ENCODE results near the gene OTOG. TPM values are rescaled to one million over a fixed set of nuclear protein-coding genes. Genes with fewer than 3 reads are reported as not detected.
A peak's percentile ranks its signal among the peaks of the same experiment; 100 is the strongest.

Gene OTOG
- total RNA-seq, 1 experiment from 2014 or later = not detected

- Mint-ChIP-seq H3K9me3 (ENCODE audit: unreplicated experiment) (no peaks in the 10 kb centered on the region), H3K27ac (ENCODE audit: low read depth, unreplicated experiment) (no peak overlapping the region), H3K4me3 (ENCODE audit: unreplicated experiment) (no peak overlapping the region), H3K27me3 (ENCODE audit: insufficient read depth, unreplicated experiment) (peaks cover 78% of the 10 kb centered on the region), H3K36me3 (ENCODE audit: insufficient read depth, unreplicated experiment) (no peaks in the 10 kb centered on the region), H3K4me1 (ENCODE audit: insufficient read depth, unreplicated experiment) (no peaks in the 10 kb centered on the region)
- TF ChIP-seq CTCF (IDR thresholded peaks at IDR 0.05; ENCODE audit: unreplicated experiment) = no peak
- POLR2A ChIA-PET = interaction anchor here (0.7 kb wide), 1 partner anchor 1975 kb away, joined by 3 read pairs; no protein-coding TSS in a partner anchor
- BruUV-seq (replicated peaks) = no TSS peak
- peak; percentile 17 for DNase-seq (ENCODE audit: unreplicated experiment)
- intact Hi-C loops (cut with micrococcal nuclease) = loop anchor here (1.0 kb wide), 1 partner anchor 16 kb away; no protein-coding TSS in a partner anchor
- CTCF ChIA-PET = no interaction called here
Measured at GRCh38 chr11:17673951-17674350, 126.9 kb downstream of the OTOG start.

GRCh38 chr11:17682848-17683247, 135.8 kb downstream of the OTOG start:
- no peak for DNase-seq (ENCODE audit: unreplicated experiment)
- ChIA-PET CTCF (interaction anchor here (0.7 to 1.3 kb wide), 2 partner anchors 178 to 296 kb away, joined by 3 read pairs; no protein-coding TSS in a partner anchor), POLR2A (no interaction called here)
- no TSS peak for BruUV-seq (replicated peaks)
- intact Hi-C loops (cut with micrococcal nuclease) = no loop called here
- Mint-ChIP-seq H3K27ac (ENCODE audit: low read depth, unreplicated experiment) (no peak overlapping the region), H3K9me3 (ENCODE audit: unreplicated experiment) (no peaks in the 10 kb centered on the region), H3K36me3 (ENCODE audit: insufficient read depth, unreplicated experiment) (peaks cover 4% of the 10 kb centered on the region), H3K4me1 (ENCODE audit: insufficient read depth, unreplicated experiment) (no peaks in the 10 kb centered on the region), H3K4me3 (ENCODE audit: unreplicated experiment) (no peak overlapping the region), H3K27me3 (ENCODE audit: insufficient read depth, unreplicated experiment) (peaks cover 30% of the 10 kb centered on the region)
- TF ChIP-seq CTCF (IDR thresholded peaks at IDR 0.05; ENCODE audit: unreplicated experiment) = no peak

- intact Hi-C loops (cut with micrococcal nuclease) = no loop called here
- DNase-seq (ENCODE audit: unreplicated experiment) = peak; percentile 67
- Mint-ChIP-seq H3K4me3 (ENCODE audit: unreplicated experiment) (no peak overlapping the region), H3K36me3 (ENCODE audit: insufficient read depth, unreplicated experiment) (peaks cover 4% of the 10 kb centered on the region), H3K27me3 (ENCODE audit: insufficient read depth, unreplicated experiment) (peaks cover 28% of the 10 kb centered on the region), H3K4me1 (ENCODE audit: insufficient read depth, unreplicated experiment) (no peaks in the 10 kb centered on the region), H3K9me3 (ENCODE audit: unreplicated experiment) (no peaks in the 10 kb centered on the region), H3K27ac (ENCODE audit: low read depth, unreplicated experiment) (no peak overlapping the region)
- POLR2A ChIA-PET = no interaction called here
- CTCF ChIA-PET = interaction anchor here (1.3 to 1.5 kb wide), 2 partner anchors 85 to 295 kb away, joined by 3 read pairs; no protein-coding TSS in a partner anchor
- no peak for TF ChIP-seq CTCF (IDR thresholded peaks at IDR 0.05; ENCODE audit: unreplicated experiment)
- BruUV-seq (replicated peaks) = no TSS peak
Measured at GRCh38 chr11:17683377-17684161, 136.5 kb downstream of the OTOG start.

- H3K36me3 Mint-ChIP-seq (ENCODE audit: insufficient read depth, unreplicated experiment) = peaks cover 4% of the 10 kb centered on the region
- no peak overlapping the region for H3K27ac Mint-ChIP-seq (ENCODE audit: low read depth, unreplicated experiment)
- intact Hi-C loops (cut with micrococcal nuclease) = no loop called here
- ChIA-PET CTCF (interaction anchor here (1.2 to 1.5 kb wide), 2 partner anchors 46 to 86 kb away, joined by 3 read pairs; no protein-coding TSS in a partner anchor), POLR2A (no interaction called here)
- H3K4me1 Mint-ChIP-seq (ENCODE audit: insufficient read depth, unreplicated experiment) = no peaks in the 10 kb centered on the region
- H3K27me3 Mint-ChIP-seq (ENCODE audit: insufficient read depth, unreplicated experiment) = peaks cover 18% of the 10 kb centered on the region
- no peak for TF ChIP-seq CTCF (IDR thresholded peaks at IDR 0.05; ENCODE audit: unreplicated experiment)
- no peak overlapping the region for H3K4me3 Mint-ChIP-seq (ENCODE audit: unreplicated experiment)
- DNase-seq (ENCODE audit: unreplicated experiment) = no peak
- no peaks in the 10 kb centered on the region for H3K9me3 Mint-ChIP-seq (ENCODE audit: unreplicated experiment)
- BruUV-seq (replicated peaks) = no TSS peak
Measured at GRCh38 chr11:17684550-17684949, 137.5 kb downstream of the OTOG start.

Measured in MCF 10A (cell line).